DND-41 (cell line): ENCODE data around the gene TMEM253.

Experiments
- EZH2 ChIP-seq: IDR thresholded peaks from 3 replicates; pipeline ENCODE4 v1.6.1; 2012; ENCODE audit warnings: borderline replicate concordance, low read depth, mild to moderate bottlenecking, moderate library complexity, low read length, inconsistent platforms; ENCODE audit not compliant: severe bottlenecking
- TF ChIP-seq, protein P1 (sequence below): IDR thresholded peaks from 2 replicates; pipeline ENCODE4 v1.5.1; 2012; ENCODE audit warnings: borderline replicate concordance, low read length, moderate library complexity, mild to moderate bottlenecking; ENCODE audit not compliant: poor library complexity, severe bottlenecking; ENCODE audit errors: extremely low read depth

DNA sequence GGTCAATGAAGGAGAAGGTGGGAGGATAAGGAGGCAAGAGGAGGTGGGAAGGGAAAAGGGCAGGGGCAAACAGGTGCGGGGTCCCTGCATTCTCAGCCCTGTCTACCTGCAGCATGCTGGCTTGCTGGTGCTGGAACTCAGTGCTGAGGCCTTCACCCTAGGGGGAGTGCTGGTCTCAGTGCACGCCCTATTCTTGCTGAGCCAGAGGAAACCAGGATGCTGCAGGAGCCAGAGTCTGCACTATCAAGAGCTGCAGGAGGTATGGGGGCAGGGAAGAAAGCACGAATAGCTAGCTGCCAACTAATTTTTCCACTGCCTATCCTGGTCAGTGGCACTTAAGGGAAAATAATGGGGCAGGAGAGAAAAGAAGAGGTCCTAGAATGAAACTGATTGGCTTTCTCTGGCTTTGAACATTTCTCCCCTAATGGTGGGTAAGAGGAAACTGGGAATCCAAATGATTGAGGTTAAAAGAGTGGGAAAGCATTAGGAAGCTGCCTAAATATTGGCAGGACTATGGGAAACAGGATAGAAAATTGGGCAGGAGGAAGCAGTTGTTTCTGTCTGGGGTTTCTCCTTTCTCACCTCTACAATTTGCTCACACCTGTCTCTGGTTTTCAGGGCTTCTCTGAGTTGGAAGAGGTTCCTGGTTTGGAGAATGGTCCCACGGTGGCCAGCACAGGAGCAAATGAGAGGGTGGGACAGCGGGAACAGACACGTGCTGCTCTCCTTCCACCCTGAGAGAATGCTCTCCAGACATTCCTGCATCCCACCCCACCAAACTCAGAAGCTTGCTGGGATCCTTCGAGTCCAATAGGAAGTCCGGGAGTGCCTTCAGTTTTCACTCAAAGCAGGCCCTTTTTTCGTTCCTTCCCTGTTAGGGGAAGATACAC, 1.9 kb downstream of the TMEM253 start:
- TF ChIP-seq, protein P1, sequence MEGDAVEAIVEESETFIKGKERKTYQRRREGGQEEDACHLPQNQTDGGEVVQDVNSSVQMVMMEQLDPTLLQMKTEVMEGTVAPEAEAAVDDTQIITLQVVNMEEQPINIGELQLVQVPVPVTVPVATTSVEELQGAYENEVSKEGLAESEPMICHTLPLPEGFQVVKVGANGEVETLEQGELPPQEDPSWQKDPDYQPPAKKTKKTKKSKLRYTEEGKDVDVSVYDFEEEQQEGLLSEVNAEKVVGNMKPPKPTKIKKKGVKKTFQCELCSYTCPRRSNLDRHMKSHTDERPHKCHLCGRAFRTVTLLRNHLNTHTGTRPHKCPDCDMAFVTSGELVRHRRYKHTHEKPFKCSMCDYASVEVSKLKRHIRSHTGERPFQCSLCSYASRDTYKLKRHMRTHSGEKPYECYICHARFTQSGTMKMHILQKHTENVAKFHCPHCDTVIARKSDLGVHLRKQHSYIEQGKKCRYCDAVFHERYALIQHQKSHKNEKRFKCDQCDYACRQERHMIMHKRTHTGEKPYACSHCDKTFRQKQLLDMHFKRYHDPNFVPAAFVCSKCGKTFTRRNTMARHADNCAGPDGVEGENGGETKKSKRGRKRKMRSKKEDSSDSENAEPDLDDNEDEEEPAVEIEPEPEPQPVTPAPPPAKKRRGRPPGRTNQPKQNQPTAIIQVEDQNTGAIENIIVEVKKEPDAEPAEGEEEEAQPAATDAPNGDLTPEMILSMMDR: no peak
- no peak for TF ChIP-seq EZH2
